HG03460 (cell line): Measurements from ENCODE around the gene TTC28.
"Not testable (repeated sequence)": the region's sequence is repeated elsewhere in the genome, so short reads cannot be mapped to it uniquely, and the experiment has no call there.

Source experiments
- ATAC-seq: cut with Tn5 transposase; IDR thresholded peaks from one replicate; pipeline ENCODE4 v1.9.1; 2021; ENCODE audit not compliant: unreplicated experiment

Gene TTC28

DNA sequence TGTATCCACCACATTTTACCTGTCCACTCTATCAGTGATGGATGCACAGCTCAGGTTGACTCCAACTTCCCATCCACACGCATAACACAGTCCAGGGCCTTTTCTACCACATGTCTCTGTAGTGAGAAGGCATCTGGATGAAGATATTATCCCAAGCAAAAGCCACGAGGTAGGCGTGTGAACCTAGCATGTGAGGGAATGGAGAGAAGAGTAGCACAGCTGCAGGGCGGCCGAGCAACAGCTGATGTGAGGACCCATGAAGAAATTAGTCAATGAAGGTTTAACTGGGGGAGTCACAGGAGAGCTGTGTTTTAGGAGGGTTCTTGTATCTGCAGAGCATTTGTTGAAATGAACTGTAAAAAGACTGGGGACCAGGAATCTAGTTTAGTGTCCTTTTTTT is 616.0 kb downstream of the TTC28 start:
- ATAC-seq: no peak

DNA sequence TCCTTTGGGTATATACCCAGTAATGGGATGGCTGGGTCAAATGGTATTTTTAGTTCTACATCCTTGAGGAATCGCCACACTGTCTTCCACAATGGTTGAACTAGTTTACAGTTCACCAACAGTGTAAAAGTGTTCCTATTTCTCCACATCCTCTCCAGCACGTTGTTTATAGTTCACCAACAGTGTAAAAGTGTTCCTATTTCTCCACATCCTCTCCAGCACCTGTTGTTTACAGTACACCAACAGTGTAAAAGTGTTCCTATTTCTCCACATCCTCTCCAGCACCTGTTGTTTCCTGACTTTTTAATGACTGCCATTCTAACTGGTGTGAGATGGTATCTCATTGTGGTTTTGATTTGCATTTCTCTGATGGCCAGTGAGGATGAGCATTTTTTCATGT is 619.0 kb downstream of the TTC28 start:
- not testable (repeated sequence) for ATAC-seq

DNA sequence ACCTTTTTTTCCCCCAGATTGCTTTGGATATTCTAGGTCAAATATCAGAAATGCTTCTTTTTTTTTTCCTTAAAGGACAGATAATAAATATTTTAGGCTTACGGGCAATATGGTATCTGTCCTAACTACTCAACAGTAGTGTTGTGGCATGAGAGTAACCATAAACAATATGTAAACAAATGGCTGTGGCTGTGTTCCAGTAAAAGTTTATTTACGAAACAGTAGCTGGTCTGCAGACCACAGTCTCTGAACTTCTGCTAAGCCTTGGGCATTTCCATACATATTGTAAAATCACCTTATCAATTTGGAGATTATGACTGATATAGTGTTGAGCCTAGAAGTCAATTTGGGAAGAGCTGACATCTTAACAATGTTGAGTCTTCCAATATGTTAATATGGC is 621.6 kb downstream of the TTC28 start:
- no peak for ATAC-seq

DNA sequence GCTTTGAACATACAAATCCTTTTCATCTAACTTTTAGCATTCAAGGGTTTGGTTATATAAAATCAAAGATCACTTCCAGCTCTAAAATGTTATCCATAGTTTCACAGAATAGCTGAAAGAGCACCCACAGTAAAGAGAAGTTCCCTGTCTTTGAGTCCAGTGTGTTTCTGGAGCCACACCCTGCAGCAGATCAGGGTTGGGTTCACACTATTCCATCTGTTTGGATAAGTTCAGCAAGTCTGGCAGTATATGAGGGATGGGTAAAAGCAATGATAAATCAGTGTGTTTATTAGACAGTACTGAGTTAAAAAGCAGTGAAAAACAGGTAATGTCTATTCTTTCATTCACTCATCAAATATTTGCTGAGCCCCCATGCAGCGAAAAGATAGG is 624.8 kb downstream of the TTC28 start:
- no peak for ATAC-seq

DNA sequence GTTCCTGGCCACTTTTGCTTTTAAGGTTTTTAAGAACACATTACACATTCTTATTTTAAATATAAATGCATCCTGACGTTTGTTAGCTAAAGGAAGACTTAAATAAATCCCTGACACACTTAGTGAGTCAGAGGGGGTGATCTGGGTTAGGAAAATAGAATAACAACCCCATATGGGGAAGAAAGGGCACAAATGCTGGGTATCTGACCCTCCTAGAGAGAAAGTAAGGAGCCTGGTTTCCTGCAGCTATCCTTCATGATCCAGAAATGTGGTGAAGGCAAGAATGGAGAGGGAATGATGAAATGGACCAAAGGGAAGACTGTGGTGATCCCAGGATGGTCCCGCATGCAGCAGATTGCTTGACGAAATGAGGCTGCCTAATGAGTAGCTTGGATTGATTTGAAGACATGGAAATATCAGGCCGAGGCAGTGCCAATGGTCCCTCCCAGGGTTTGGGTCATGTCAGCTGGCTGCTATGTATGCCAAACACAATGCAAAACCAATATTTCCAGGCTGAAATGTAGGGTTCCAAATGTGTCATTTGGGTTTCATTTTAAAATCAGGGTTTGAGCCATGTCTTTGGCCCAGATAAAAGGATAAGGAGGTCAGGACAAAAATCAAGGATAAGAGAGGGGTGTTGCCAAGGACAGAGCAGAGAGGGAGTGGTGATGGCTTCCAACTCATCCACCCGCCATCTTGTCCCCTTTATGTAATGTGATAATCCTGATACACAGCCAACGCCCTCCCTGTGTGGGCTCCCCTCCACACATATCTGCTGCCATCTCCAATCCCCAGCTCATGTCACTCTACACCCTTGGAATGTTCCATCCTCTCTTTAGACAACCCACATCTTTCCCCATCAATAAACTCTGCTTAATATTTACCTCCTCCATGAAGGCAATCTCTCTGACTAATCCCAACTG is 625.5 kb downstream of the TTC28 start:
- ATAC-seq: no peak

DNA sequence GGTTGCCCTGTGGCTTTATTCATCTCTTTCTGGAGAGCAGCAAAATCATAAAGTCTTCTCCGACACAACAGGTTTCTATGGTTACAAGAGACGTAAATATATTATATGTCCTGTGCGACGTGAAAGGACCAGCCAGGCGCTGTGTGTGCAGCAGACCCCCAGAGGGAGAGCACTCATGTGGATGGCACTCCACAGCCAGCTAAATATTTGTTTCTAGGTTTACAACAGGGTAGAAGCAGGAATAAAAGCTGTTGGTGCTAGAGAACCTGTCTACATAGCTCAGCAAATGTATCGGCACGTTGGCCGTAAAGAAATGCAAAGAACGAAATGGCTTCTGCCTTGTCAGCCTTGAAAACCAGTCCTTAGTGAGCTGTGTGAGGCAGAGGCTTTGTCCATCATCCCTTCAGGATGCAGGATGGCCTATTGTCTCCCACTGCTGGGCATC is 626.8 kb downstream of the TTC28 start:
- no peak for ATAC-seq

DNA sequence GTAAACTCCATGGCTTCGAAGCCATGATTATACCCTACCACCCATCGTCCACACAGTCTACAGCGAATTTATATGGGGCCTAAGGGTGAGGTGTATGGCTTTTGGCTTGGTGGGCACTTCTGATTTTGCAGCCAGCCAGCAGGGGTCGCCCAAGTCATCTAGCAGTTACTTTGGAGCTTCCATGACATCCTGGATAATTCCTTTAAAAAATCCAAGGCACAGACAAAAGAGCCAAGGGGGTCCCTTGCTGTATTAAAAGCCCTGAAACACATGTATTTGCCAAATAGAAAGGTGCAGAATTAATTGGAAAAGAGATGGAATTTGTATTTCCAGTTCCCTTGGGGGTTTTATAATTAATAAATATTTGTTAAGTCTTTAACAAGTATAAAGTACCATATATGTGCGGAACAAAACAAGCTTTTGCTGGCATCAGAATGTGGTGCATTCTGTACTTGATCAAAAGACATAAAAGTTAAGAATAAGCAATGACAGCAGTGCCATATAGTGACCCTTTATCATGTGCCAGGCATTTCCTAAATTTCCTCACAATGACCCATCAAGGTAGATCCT is 627.8 kb downstream of the TTC28 start:
- no peak for ATAC-seq

DNA sequence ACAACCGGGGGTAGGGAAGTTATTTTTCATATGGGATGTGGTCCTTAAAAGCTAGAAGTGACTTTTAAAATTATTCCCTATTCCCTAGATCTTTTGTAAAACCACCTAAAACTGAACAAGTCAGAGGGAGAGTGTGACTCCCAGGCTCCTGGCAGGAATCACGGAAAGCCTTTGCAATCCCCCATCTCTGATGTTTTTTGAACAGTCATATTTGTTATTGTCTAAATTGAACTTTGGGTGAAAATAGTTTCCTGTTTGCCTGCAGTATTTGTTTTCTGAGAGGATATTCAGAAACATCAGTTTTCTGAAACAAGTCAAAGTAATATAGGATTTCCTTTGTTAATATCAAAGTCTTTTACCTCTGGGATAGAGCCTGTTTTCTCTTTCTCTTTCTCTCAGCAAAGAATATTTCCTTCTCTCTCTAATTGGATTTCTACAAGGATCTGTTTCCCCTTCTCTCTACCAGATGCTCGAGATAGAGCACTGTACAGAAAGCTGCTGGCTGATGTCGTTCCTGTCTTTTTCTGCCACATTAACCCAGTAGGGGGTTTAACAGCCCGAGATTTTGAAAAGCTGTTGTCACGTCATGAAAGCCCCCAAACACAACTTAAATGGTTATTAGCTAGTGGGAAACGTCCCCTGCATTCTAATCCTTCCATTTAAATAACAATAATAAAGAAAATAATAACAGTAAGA is 628.4 kb downstream of the TTC28 start:
- ATAC-seq: no peak

DNA sequence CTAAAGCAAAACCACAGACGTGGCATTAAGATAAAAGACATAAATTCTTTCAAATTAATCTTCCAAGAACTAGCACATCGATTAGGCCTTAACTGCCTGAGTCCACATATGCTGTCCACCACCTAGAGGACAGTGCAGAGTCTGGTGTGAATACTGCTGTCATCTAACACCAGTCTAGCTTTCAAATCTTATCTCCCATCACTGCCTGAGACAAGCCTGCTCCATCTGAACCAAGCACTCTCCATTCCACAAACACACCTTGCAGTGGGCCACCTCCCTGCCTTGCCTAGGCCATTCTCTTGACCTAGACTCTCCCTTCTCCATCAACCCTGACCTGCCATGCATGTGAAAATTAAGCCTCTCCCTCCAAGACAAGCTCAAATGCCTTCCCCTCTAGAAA is 631.1 kb downstream of the TTC28 start:
- no peak for ATAC-seq

DNA sequence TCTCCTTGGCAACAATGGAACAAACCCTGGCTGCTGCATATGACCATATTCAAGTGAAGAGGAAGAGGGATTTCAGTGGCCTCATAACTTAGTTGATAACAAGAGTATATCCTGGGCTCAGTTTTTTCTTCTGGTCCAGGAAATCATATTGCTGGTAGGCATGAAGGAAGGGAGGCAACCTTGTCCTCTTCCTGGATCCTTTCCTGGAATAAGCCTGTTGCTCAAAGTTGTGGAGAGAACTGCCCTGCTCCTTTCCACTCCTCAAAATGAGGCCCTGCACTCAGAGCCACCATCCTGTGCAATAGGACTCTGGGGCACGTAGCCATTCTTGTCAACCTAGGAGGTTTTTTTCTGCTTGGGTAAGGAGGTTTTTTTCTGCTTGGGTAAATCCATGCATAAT is 631.9 kb downstream of the TTC28 start:
- ATAC-seq: no peak

DNA sequence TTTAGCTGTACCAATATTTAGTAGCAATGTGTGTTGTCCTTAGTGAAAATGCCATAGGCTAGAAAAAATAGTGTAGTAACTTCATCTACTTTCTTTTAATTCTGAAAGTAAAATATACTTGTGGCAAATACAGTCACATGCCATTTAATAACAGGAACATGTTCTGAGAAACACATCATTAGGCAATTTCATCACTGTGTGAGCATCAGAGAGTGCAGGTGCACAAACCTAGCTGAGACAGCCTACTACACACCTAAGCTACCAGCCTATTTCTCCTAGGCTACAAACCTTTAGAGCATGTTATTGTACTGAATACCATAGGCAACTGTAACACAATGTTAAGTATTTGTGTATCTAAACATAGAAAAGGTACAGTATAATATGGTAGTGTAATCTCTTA is 633.5 kb downstream of the TTC28 start:
- ATAC-seq: no peak

DNA sequence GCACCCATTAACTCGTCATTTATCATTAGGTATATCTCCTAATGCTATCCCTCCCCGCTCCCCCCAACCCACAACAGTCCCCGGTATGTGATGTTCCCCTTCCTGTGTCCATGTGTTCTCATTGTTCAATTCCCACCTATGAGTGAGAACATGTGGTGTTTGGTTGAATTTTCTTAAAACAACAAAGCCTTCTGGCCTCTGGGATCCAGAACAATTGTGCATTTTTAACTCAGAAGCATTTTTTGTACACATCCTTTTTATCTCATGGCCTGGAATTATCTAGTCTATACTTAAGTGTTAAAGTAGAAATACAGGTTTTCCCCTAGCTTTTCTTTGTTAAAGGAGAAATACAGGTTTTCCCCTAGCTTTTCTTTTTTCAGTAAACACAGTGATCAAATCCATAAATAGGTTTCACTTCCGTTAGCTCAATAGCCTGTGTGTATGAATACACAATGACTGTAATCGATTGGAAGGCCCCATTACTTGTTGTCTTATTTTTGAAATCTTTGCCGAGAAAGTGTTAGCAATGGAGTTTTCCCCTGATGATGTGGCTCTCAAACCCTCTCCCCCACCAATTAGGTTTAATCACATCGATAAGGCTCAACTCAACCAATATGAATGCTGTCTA is 635.0 kb downstream of the TTC28 start:
- no peak for ATAC-seq

DNA sequence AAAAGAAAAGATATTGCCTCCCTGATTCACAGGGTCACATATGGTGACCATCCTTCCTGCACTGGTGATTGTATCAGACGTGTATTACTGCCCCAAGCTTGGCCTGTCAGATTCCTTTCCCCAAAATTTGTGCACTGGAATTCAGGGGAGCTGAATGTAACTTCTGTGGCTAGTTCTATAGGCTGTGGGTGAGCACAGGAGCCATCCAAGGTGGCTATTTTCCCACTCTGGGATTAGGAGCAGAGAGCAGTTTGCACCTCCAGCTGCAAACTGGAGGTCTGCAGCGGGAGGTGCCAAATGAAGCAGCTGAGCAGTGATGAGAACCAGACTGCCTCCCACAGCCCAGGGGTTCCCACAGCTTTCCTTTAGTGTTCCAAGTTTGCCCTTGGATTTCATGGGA is 636.4 kb downstream of the TTC28 start:
- no peak for ATAC-seq

DNA sequence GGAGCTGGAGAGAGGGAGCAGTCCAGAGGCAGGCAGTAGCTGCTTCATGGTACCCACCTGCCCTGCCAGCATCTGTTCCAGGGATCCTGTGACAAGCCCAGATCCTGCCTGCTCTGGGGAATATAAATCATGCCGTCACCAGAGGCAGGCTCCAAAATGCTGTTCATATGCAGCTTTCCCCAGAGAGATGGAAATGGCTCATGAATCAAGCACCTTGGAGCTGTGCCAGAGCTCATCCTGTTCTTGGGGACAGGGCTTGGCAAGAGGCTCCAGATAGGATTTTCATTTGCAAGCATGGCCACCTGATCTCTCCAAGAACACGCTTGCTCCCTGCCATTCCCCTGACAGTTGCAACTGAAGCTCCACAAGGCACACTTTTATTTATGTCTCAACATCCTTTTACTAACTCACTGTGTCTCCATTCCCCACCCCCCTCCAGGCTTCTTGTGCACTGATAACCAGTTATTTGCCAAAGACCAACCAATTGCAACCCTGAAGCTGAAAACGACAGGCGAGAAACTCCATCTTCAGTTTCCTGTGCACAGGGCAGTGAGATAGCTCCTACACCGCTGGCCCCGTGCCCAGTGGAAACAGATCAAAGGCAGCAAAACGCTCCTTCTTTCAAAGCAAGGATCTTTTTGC is 644.8 kb downstream of the TTC28 start:
- ATAC-seq: no peak

DNA sequence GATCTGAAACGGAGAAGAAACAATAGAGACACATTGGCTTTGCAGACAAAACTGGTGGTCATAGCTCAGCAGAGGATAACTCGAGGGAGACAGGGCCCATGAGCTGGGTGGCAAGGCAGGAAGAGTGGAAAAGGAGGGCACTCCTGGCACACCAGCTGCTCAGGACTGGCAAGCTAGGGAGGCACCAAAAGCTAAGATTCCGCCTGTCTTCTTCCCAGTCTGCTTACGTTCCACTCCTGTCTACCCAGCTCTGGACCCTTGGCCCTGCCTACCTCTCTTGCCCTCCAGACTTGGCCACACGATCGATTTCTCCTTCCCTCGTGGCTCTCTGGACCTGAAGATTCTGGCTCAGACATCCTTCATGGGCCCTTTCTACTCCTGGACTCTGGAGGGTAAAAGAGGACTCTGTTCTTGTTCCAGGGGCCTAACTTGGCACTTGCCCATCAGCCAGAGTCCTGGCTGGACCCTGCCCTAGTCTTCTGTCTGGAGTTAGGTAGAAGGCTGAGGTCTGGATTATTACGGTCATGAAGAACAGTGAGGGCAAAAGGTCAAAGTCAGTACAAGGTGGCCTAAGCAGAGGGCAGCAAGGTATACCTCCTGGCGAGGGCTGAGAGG is 645.4 kb downstream of the TTC28 start:
- no peak for ATAC-seq

DNA sequence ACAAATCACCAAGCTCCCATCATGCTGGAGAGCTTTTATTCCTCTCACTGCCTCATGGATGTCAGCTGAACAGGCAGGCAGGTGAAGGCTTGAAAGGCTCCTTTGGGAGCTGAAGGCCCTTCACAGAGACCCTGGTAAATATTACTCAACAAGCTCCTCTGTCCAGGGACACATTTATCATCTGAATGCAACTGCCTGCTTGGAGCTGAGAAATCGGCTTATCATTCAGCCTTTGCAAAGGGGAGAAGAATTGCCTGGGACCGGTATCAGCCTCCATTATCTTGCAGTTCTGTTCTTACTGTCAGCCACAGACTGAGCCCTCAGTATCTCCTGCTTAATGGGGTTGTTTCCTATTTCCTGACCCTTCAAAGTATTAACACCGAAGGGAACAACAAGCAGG is 646.8 kb downstream of the TTC28 start:
- no peak for ATAC-seq

DNA sequence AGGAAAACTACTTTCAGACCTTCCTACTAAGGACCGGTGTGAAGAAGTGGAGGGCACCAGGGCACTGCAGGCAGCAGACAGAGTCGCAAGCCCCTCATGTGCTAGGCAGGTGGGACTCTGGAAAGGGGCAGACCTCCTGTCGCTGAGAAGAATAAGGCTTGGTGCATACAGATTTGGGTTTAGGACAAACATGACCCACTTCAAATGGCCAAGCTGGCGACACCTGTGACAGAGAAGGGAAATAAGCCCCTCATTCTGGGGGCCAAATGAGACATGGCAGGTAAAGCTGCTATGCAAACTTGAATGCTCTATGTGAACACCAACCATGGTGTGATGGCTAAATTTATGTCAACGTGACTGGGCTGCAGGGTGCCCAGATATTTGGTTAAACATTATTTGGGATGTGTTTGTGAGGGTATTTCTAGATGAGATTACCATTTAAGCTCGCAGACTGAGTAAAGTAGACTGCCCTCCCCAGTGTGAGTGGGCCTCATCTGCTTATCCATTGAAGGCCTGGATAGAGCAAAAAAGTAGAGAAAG is 648.2 kb downstream of the TTC28 start:
- no peak for ATAC-seq

DNA sequence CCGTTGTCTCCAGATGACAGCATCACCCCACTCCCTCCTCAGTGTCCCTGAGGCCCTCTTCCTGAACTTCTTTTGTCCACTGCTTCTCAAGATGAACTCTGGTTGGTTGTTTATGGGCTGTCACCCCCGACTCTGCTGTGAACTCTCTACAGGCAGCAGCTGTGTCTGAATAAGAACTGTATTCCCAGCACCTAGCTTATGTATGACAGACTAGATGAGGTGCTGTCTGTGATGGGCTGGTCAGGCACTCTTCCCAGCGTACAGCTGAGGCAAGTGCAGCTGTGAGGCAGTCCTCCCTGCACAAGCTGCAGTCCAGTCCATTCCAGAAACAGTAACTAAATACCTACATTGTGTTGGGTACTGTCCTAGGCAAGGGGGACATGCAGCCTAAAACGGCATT is 649.2 kb downstream of the TTC28 start:
- no peak for ATAC-seq

DNA sequence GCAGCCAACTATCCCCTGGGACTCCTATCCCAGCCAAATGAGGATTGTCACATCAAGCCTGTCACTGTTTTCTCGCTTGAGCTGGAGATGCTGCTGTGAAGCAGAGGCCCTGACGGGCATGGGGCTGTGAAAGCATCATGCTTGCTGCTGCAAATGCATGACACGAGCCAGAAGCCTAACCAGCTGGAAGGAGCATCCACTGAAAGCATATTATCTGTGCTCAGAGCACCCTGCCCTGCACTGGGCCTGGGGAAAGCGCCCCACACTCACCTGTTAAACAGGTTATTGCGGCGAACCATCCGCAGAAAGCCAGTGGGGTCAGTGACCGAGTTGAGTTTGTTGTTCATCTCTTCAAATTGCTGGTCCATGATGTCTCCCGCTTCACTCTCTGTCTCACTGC is 649.7 kb downstream of the TTC28 start:
- ATAC-seq: no peak

DNA sequence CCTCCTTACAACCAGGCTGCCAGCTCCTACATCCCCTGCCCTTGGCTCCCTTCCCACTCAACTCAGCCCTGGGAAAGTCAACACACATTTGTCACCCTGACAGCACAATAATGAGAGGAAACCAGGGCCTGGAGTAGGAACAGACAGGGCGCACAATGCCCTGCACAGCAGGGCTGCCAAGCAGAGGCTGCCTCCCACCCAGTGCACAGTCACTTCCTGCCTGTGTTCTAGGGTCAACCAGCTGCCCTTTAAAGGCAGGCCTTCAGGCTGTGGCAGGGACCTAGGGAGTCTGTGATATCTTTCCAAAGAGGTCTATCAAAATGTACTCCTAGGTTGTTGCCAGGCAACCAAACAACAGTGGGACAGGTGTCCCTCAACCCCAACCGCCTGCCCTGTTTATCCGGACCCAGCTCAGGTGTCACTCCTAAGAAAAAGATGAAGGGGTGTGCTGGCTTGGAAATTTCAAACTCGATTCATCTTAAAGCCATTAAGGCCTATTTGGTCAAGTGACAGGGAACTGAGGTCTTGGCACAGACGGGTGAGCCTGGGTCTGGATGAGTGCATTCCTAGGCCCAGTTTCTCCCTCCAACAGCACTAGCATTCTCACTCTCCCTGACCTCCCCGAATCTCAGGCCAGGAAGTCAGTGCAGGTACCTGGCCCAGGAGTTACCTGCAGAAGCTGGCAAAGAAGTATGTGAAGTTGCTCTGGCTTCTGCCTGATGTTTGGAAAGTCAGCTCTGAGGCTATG is 650.3 kb downstream of the TTC28 start:
- no peak for ATAC-seq
